Measurements from ENCODE around the gene ALK. TPM values are rescaled to one million over a fixed set of nuclear protein-coding genes. Genes with fewer than 3 reads are reported as not detected.

ALK gene
- total and polyA plus RNA-seq, 2 donors (not counting 1 experiment from before 2014, with no cell fraction given), result under 0.01 to 0.02 TPM

DNA sequence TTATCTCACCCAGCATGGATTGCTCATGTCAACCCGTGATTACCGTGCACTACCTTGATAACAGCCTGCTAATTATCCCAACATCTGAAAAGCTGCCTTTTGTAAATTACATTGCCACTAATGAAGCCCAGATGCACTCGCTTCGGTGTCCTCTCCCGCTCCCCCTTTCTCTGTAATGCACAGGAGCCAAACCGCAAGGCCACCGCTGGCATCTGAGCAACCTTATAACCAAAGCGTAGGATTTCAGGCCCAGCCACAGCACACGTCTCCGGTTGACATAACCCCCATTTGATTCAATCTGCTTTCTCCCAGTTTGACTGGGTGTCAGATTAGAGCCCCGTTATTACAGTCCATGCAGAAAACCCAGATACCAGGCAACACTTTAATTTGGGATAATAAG lies 341.2 kb downstream of the ALK start:
- no peaks in the 10 kb centered on the region for H4K20me1 ChIP-seq (ENCODE audit: control insufficient read depth, extremely low read depth, insufficient read depth, low read length)
- H3K79me2 ChIP-seq (ENCODE audit: control insufficient read depth, insufficient read depth, low read length), result no peaks in the 10 kb centered on the region
- TF ChIP-seq, protein P1, sequence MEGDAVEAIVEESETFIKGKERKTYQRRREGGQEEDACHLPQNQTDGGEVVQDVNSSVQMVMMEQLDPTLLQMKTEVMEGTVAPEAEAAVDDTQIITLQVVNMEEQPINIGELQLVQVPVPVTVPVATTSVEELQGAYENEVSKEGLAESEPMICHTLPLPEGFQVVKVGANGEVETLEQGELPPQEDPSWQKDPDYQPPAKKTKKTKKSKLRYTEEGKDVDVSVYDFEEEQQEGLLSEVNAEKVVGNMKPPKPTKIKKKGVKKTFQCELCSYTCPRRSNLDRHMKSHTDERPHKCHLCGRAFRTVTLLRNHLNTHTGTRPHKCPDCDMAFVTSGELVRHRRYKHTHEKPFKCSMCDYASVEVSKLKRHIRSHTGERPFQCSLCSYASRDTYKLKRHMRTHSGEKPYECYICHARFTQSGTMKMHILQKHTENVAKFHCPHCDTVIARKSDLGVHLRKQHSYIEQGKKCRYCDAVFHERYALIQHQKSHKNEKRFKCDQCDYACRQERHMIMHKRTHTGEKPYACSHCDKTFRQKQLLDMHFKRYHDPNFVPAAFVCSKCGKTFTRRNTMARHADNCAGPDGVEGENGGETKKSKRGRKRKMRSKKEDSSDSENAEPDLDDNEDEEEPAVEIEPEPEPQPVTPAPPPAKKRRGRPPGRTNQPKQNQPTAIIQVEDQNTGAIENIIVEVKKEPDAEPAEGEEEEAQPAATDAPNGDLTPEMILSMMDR (conservative IDR thresholded peaks at IDR 0.05 in 1 of 2, IDR thresholded peaks at IDR 0.05 in 1 of 2; ENCODE audit: low read depth in 1 of 2, low read length in 2 of 2), result no peak
- no peak for TF ChIP-seq EZH2 (IDR thresholded peaks at IDR 0.05; ENCODE audit: low read length, missing control alignments)
- no peaks in the 10 kb centered on the region for H3K36me3 ChIP-seq (ENCODE audit: control insufficient read depth, insufficient read depth, low read length)
- no peaks in the 10 kb centered on the region for H3K9me3 ChIP-seq (ENCODE audit: control insufficient read depth, insufficient read depth, low read depth, low read length)
- no peaks in the 10 kb centered on the region for H3K4me1 ChIP-seq (ENCODE audit: control insufficient read depth, extremely low read depth, insufficient read depth, low read length)
- DNase-seq (ENCODE audit: low read depth in 2 of 2), result no peak
- no peak overlapping the region for H3K4me2 ChIP-seq (ENCODE audit: extremely low read depth, insufficient read depth, low read length)
- no peaks in the 10 kb centered on the region for H3K27me3 ChIP-seq (ENCODE audit: control insufficient read depth, insufficient read depth, low read length)
- no peak overlapping the region for H3K9ac ChIP-seq (ENCODE audit: insufficient read depth, low read length)
- no peak overlapping the region for H3K27ac ChIP-seq (ENCODE audit: insufficient read depth, low read length)
- H3K4me3 ChIP-seq (replicated peaks in 1 of 4; ENCODE audit: control extremely low read depth in 1 of 4, insufficient read depth in 1 of 4, low read depth in 3 of 4, low read length in 4 of 4), result no peak overlapping the region
- H2AFZ ChIP-seq (ENCODE audit: low read length), result no peak overlapping the region

DNA sequence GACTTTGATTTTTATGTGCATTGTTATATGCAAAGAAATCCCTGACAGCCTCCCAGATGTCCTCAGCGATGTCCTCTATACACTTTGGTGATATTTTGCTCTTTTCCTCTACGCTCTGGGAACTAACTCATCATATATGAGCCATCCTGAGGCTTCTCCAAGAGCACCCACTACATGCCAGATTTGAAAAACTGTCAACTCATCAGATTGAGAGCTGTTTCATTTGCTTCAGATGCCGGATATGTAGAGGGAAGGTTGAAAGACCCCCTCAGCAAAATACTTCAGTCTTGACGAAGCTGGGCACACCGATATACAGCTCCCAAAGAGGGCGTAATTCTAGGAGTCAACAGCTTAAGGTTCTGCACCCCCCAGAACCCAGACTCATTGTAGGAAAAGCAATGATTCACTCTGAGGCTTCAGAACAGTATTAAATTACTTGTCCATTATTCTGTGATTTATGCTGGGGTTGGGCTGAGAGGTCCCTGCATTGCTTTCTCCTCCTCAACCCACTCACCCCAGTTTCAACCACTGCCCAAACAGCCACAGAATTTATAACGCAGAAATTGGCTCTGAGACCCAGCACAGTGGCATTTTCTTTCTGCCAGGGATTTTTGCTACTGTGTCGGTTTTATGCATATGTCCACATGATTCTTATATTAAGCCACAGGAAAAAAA lies 341.8 kb downstream of the ALK start:
- DNase-seq (ENCODE audit: low read depth in 2 of 2), result peak in 1 of 2 donors; percentile 21
- Histone ChIP-seq H3K4me2 (ENCODE audit: extremely low read depth, insufficient read depth, low read length) (no peak overlapping the region), H3K4me3 (replicated peaks in 1 of 4; ENCODE audit: control extremely low read depth in 1 of 4, insufficient read depth in 1 of 4, low read depth in 3 of 4, low read length in 4 of 4) (no peak overlapping the region), H3K9me3 (ENCODE audit: control insufficient read depth, insufficient read depth, low read depth, low read length) (no peaks in the 10 kb centered on the region), H3K79me2 (ENCODE audit: control insufficient read depth, insufficient read depth, low read length) (no peaks in the 10 kb centered on the region), H3K4me1 (ENCODE audit: control insufficient read depth, extremely low read depth, insufficient read depth, low read length) (no peaks in the 10 kb centered on the region), H2AFZ (ENCODE audit: low read length) (no peak overlapping the region), H3K9ac (ENCODE audit: insufficient read depth, low read length) (no peak overlapping the region), H4K20me1 (ENCODE audit: control insufficient read depth, extremely low read depth, insufficient read depth, low read length) (no peaks in the 10 kb centered on the region), H3K27ac (ENCODE audit: insufficient read depth, low read length) (no peak overlapping the region), H3K27me3 (ENCODE audit: control insufficient read depth, insufficient read depth, low read length) (no peaks in the 10 kb centered on the region), H3K36me3 (ENCODE audit: control insufficient read depth, insufficient read depth, low read length) (no peaks in the 10 kb centered on the region)
- TF ChIP-seq, protein P1 (conservative IDR thresholded peaks at IDR 0.05 in 1 of 2, IDR thresholded peaks at IDR 0.05 in 1 of 2; ENCODE audit: low read depth in 1 of 2, low read length in 2 of 2), result no peak

DNA sequence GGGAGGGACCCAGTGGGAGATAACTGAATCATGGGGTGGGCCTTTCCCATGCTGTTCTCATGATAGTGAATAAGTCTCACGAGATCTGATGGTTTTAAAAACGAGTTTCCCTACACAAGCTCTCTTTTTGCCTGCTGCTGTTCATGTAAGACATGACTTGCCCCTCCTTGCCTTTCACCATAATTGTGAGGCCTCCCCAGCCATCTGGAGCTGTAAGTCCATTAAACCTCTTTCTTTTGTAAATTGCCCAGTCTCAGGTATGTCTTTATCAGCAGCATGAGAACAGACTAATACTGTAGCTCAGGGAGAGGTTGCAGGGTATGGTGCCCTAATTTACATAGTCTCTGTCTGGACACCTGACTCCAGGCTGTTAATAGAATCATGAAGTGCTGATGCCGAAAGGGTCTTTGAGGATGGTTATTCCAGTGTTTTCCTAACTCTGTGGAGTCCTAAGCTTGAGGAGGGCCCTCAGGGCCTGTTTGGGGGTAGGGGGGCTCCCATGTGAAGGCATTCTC lies 343.2 kb downstream of the ALK start:
- Histone ChIP-seq H3K4me3 (replicated peaks in 1 of 4; ENCODE audit: control extremely low read depth in 1 of 4, insufficient read depth in 1 of 4, low read depth in 3 of 4, low read length in 4 of 4) (no peak overlapping the region), H3K4me2 (ENCODE audit: extremely low read depth, insufficient read depth, low read length) (no peak overlapping the region), H3K9me3 (ENCODE audit: control insufficient read depth, insufficient read depth, low read depth, low read length) (no peaks in the 10 kb centered on the region), H3K9ac (ENCODE audit: insufficient read depth, low read length) (no peak overlapping the region), H3K4me1 (ENCODE audit: control insufficient read depth, extremely low read depth, insufficient read depth, low read length) (no peaks in the 10 kb centered on the region), H3K79me2 (ENCODE audit: control insufficient read depth, insufficient read depth, low read length) (no peaks in the 10 kb centered on the region), H3K36me3 (ENCODE audit: control insufficient read depth, insufficient read depth, low read length) (no peaks in the 10 kb centered on the region), H3K27me3 (ENCODE audit: control insufficient read depth, insufficient read depth, low read length) (no peaks in the 10 kb centered on the region), H3K27ac (ENCODE audit: insufficient read depth, low read length) (no peak overlapping the region), H4K20me1 (ENCODE audit: control insufficient read depth, extremely low read depth, insufficient read depth, low read length) (no peaks in the 10 kb centered on the region), H2AFZ (ENCODE audit: low read length) (no peak overlapping the region)
- no peak for DNase-seq (ENCODE audit: low read depth in 2 of 2)
- no peak for TF ChIP-seq EZH2 (IDR thresholded peaks at IDR 0.05; ENCODE audit: low read length, missing control alignments)
- TF ChIP-seq, protein P1 (conservative IDR thresholded peaks at IDR 0.05 in 1 of 2, IDR thresholded peaks at IDR 0.05 in 1 of 2; ENCODE audit: low read depth in 1 of 2, low read length in 2 of 2), result no peak
